Omental fat pad (tissue), 4 donors: ENCODE measurements around the gene DKC1. TPM values are rescaled to one million over a fixed set of nuclear protein-coding genes. Genes with fewer than 3 reads are reported as not detected.

Experiments used
- ATAC-seq: fragments of 150-250 bp; one replicate; pipeline ENCODE4 v1.9.1; 2016; ENCODE audit warnings: mild to moderate bottlenecking, moderate library complexity; ENCODE audit not compliant: low FRiP score
- DNase-seq: peaks from one replicate; pipeline ENCODE4 v3.0.0-alpha.2; 2019; ENCODE audit warnings: low spot score
- CTCF ChIP-seq, 3 donors: fragments of 450-650 bp; IDR thresholded peaks; one replicate each; pipeline ENCODE4 v1.5.1; 2016 to 2017; ENCODE audit warnings: antibody characterized with exemption in 3 of 3, mild to moderate bottlenecking in 3 of 3, moderate library complexity in 2 of 3
- total RNA-seq, 4 donors: library from RNA; depleted of rRNA; stranded (reverse); fragments of >200 nt; gene quantifications; one replicate each; pipeline ENCODE4 v1.1.0, GENCODE V29; 2016

Gene DKC1
- total RNA-seq, 4 donors from 2014 or later, result 29.8 to 125 (median 35.9) TPM

- DNase-seq, result no peak
- TF ChIP-seq CTCF (IDR thresholded peaks at IDR 0.05), result no peak
- ATAC-seq, result no peak
Observed at GRCh38 chrX:154785716-154786115, 23.1 kb downstream of the DKC1 start.

- DNase-seq (no peak), ATAC-seq (no peak)
Observed at GRCh38 chrX:154791467-154791866, 28.8 kb downstream of the DKC1 start.

GRCh38 chrX:154791939-154792338, 29.3 kb downstream of the DKC1 start:
- DNase-seq (no peak), ATAC-seq (no peak)
- no peak for TF ChIP-seq CTCF (IDR thresholded peaks at IDR 0.05)

More at GRCh38 chrX:154791467-154791866, 28.8 kb downstream of the DKC1 start:
- TF ChIP-seq CTCF (IDR thresholded peaks at IDR 0.05), result no peak

- DNase-seq (no peak), ATAC-seq (no peak)
- no peak for TF ChIP-seq CTCF (IDR thresholded peaks at IDR 0.05)
Observed at GRCh38 chrX:154793084-154793795, 30.6 kb downstream of the DKC1 start.

- no peak for TF ChIP-seq CTCF (IDR thresholded peaks at IDR 0.05)
- no peak for DNase-seq
- no peak for ATAC-seq
Observed at GRCh38 chrX:154795016-154795415, 32.4 kb downstream of the DKC1 start.

- no peak for DNase-seq
- ATAC-seq, result no peak
- no peak for TF ChIP-seq CTCF (IDR thresholded peaks at IDR 0.05)
Observed at GRCh38 chrX:154797006-154797405, 34.3 kb downstream of the DKC1 start.
